Astrocyte (in vitro differentiated cells and primary cell): ENCODE results near the gene IQCM.

Experiments
- EZH2 ChIP-seq: IDR thresholded peaks from 2 replicates; pipeline ENCODE4 v1.6.1; 2012; ENCODE audit warnings: mild to moderate bottlenecking, low read length, inconsistent platforms; ENCODE audit not compliant: insufficient read depth
- TF ChIP-seq, protein P1 (sequence below): IDR thresholded peaks from 2 replicates; pipeline ENCODE4 v1.5.1; 2011; ENCODE audit warnings: low read depth, mild to moderate bottlenecking, inconsistent platforms, low read length, moderate library complexity; ENCODE audit not compliant: insufficient read depth

DNA sequence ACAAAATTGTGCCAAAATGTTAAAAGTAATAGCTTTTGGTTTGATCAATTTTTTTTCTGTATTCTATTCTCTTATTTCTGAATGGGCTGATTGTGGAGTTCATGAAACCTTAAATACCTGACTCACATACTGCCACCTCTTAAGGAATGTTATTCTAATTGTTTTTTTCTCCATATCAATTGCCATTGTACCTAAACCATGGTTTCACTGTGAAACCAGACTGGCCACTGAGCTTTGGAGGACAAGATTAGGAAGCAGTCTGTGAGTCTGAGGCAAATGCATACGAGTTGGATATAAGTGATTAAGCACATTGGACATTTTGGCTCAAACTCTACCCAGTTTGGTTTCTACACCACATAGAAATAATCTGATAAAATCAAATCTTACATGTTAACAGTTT, 184.0 kb downstream of the IQCM start:
- TF ChIP-seq, protein P1, sequence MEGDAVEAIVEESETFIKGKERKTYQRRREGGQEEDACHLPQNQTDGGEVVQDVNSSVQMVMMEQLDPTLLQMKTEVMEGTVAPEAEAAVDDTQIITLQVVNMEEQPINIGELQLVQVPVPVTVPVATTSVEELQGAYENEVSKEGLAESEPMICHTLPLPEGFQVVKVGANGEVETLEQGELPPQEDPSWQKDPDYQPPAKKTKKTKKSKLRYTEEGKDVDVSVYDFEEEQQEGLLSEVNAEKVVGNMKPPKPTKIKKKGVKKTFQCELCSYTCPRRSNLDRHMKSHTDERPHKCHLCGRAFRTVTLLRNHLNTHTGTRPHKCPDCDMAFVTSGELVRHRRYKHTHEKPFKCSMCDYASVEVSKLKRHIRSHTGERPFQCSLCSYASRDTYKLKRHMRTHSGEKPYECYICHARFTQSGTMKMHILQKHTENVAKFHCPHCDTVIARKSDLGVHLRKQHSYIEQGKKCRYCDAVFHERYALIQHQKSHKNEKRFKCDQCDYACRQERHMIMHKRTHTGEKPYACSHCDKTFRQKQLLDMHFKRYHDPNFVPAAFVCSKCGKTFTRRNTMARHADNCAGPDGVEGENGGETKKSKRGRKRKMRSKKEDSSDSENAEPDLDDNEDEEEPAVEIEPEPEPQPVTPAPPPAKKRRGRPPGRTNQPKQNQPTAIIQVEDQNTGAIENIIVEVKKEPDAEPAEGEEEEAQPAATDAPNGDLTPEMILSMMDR, result no peak
- TF ChIP-seq EZH2, result no peak
